Motor neuron (in vitro differentiated cells): ENCODE data around the gene SYT17. TPM values are rescaled to one million over a fixed set of nuclear protein-coding genes. Genes with fewer than 3 reads are reported as not detected.

ENCODE experiments used
- ATAC-seq, 8 experiments: fragments of 200-7000 bp; cut with Tn5 transposase; replicated peaks in 6 of 8; 2 replicates each; pipeline ENCODE4 v1.8.0; 2021; ENCODE audit warnings: mild to moderate bottlenecking in 8 of 8, moderate library complexity in 8 of 8
- H3K27ac ChIP-seq, 2 donors: fragments of 250-450 bp; sonication (Bioruptor Pico); 2 replicates each; pipeline ENCODE4 v1.9.0; 2021; ENCODE audit warnings: antibody characterized with exemption in 2 of 2, mild to moderate bottlenecking in 2 of 2, moderate library complexity in 1 of 2
- H3K4me1 ChIP-seq, 2 donors: fragments of 250-450 bp; sonication (Bioruptor Pico); replicated peaks in 1 of 2; 2 replicates each; pipeline ENCODE4 v1.6.1; 2021; ENCODE audit warnings: antibody characterized with exemption in 2 of 2, mild to moderate bottlenecking in 2 of 2, moderate library complexity in 1 of 2
- H3K4me3 ChIP-seq, 5 donors: fragments of 250-450 bp; sonication (Bioruptor Pico); 2 replicates each; pipeline ENCODE4 v1.9.0; 2021; ENCODE audit warnings: antibody characterized with exemption in 5 of 5, mild to moderate bottlenecking in 5 of 5, moderate library complexity in 4 of 5
- WGBS, 10 experiments: fragments of 450-650 bp; shearing (Covaris generic); methylation state at CpG; one replicate each; pipeline ENCODE4 v1.0.0; 2022; 5-methylcytosine and 5-hydroxymethylcytosine counted together
- in situ Hi-C, 9 experiments: fragments of 400-800 bp; cut with MboI; loops; one replicate each; pipeline ENCODE4 v1.15.0; 2021; ENCODE audit warnings: low sequenced_read_pairs in 9 of 9, low pct_unique_long_range_greater_than_20kb in 2 of 9; ENCODE audit not compliant: unreplicated experiment in 9 of 9
- total RNA-seq, 8 experiments: library from RNA; unstranded; fragments of 300-600 nt; gene quantifications; 2 replicates each; pipeline versions ENCODE4 v1.2.3 to v1.2.4, GENCODE V29; 2022

The SYT17 gene
- 10 to 100 TPM in 1 of 8 experiments, 1 to 10 TPM in 6, under 1 TPM in 1; 0.85 to 37.4 (median 3.6) TPM for total RNA-seq

DNA sequence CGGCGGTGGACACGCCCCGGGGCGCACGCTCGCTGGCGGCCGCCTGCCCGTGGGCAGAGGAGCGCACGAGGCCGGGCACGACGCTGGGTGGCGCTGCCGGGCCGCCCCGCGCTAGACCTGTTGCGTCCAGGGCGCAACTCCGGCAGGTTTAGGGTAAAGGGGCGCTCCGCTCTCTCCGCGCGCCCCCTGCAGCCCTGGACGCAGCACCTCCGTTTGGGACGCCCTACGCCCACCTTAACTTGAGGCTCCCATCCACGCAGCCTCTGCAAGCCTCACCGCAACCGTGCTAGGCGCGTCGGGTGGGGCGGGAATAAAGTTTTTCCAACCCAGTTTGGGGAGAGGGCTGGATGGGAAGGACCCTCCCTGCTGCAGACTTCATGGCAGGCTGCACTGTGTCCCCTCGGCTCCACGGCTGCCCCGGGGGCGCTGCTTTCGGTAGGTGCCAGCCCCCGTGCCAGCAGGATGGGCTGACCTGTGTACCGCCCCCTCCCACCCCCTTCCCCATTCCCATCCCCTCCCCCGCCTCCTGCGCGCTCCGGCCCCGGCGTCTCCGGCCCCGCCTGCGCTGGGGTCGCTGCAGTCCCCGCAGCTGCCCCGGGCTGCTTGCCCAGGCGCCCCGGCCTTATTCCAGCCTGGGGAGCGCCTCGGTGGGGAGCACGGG, at the start of gene SYT17:
Gene SYT17 (plus strand): TSS at position 531 of the 661 bp plus-strand sequence. CDS start 407 bp downstream, outside the sequence.
- in situ Hi-C loops, result loop anchor here in 1 of 9 experiments (25.0 kb wide), 1 partner anchor 344 kb away; the partner anchor contains the start of genes CCP110 and GDE1

GRCh38 chr16:19118938-19119431, 49.1 kb upstream of the SYT17 start:
- Histone ChIP-seq H3K4me1 (peaks cover 0 to 8% of the 10 kb centered on the region in 2 donors), H3K4me3 (no peak overlapping the region), H3K27ac (no peak overlapping the region)
- peak in 3 of 8 experiments; percentile 32 to 51 (median 35) for ATAC-seq
- in situ Hi-C loops, result no loop called here
- WGBS, 10 experiments, result 0 to 82% (median 68%) methylated on average over 3 to 6 of the region's 6 CpGs; no CpG with 5 or more reads in 1 of the 10 experiments

More for the DNA sequence above, at the start of gene SYT17:
- ATAC-seq, result peak; percentile 81 to 98 (median 85)
- H3K27ac ChIP-seq, result peak within 1 kb of the TSS in 1 of 2 donors; percentile 57
- H3K4me1 ChIP-seq, result peaks cover 0 to 5% of the 10 kb centered on the region in 2 donors
- peak within 1 kb of the TSS; percentile 58 to 79 (median 63) for H3K4me3 ChIP-seq
- 0 to 3% (median 0%) methylated on average over 1 to 16 of the region's 63 CpGs; no CpG with 5 or more reads in 4 of the 10 experiments for WGBS, 10 experiments

DNA sequence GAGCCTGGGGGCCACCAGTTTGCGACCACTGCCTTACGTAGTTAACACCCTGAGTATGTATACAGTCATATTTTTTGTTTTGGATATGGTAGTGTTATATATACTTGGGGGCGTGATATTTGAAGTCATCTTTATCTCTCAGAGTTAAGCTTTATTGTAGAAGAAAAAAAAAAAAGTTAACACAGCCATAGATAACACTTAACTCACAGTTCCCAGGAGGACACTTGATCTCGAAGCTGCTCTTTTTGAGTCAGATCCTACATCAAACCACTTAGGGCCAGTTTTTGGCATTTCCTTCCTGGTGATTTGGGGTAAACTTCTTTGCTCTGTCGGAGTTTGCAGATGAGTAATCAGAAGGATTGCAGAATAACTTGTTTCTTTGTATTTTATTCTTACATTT, 48.5 kb upstream of the SYT17 start:
- ATAC-seq, result no peak
- peaks cover 0 to 5% of the 10 kb centered on the region in 2 donors for H3K4me1 ChIP-seq
- no peak overlapping the region for H3K4me3 ChIP-seq
- in situ Hi-C loops, result no loop called here
- 6 to 100% (median 80%) methylated on average over 1 to 5 of the region's 5 CpGs; no CpG with 5 or more reads in 1 of the 10 experiments for WGBS, 10 experiments
- H3K27ac ChIP-seq, result no peak overlapping the region

- Histone ChIP-seq H3K27ac (no peak overlapping the region), H3K4me1 (no peaks in the 10 kb centered on the region), H3K4me3 (no peak overlapping the region)
- in situ Hi-C loops, result no loop called here
- WGBS, 10 experiments, result 80 to 100% (median 87%) methylated on average over 1 to 5 of the region's 6 CpGs; no CpG with 5 or more reads in 5 of the 10 experiments
- no peak for ATAC-seq
Observed at GRCh38 chr16:19123535-19124178, 44.4 kb upstream of the SYT17 start.

DNA sequence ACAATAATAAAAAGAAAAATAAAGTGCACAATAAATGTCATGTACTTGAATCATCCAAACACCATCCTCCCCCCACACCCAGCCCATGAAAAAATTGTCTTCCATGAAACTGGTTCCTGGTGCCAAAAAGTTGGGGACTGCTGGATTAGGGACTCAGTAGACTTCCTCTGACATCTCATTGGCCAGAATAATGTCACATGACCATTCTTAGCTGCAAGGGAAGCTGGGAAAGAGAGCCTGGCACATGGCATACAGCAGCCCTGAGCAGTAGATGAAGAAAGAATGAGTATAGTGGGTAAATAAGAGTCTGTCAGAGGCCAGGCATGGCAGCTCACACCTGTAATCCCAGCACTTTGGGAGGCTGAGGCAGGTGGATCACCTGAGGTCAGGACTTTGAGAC, 41.7 kb upstream of the SYT17 start:
- Histone ChIP-seq H3K4me3 (no peak overlapping the region), H3K4me1 (peaks cover 2 to 5% of the 10 kb centered on the region in 2 donors), H3K27ac (no peak overlapping the region)
- no peak for ATAC-seq
- in situ Hi-C loops, result no loop called here

- no peak overlapping the region for H3K27ac ChIP-seq
- no peak for ATAC-seq
- in situ Hi-C loops, result no loop called here
- 83 to 100% (median 91%) methylated on average over 1 to 3 of the region's 3 CpGs; no CpG with 5 or more reads in 2 of the 10 experiments for WGBS, 10 experiments
- H3K4me3 ChIP-seq, result no peak overlapping the region
- peaks cover 3 to 5% of the 10 kb centered on the region in 2 donors for H3K4me1 ChIP-seq
Observed at GRCh38 chr16:19127205-19127604, 40.8 kb upstream of the SYT17 start.

DNA sequence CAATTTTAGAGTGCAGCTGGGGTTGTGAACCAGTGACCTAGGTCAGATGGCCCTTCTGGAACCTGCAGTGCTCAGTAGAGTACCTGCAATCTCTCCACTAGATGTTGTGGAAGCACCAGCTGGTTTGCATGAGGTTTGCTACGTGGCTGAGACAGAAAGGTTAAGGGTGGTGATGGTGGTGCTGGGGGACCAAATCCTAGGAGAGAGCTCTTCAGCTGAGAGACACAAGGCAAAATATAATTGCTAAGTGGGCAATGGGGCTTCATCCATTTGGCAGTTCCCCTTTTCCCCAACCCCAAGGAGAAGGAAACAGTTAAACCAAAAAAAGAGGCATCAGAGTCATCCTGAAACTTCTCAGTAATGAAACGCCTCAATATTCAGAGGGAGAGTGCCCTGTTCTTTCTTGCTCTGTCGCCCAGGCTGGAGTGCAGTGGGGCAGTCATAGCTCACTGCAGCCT, 40.3 kb upstream of the SYT17 start:
- ATAC-seq, result no peak
- WGBS, 10 experiments, result 29 to 91% (median 80%) methylated on average over 1 to 3 of the region's 3 CpGs; no CpG with 5 or more reads in 4 of the 10 experiments
- in situ Hi-C loops, result no loop called here
- H3K27ac ChIP-seq, result no peak overlapping the region
- no peak overlapping the region for H3K4me3 ChIP-seq
- H3K4me1 ChIP-seq, result peaks cover 3 to 5% of the 10 kb centered on the region in 2 donors

- in situ Hi-C loops, result no loop called here
- Histone ChIP-seq H3K4me1 (peaks cover 3 to 5% of the 10 kb centered on the region in 2 donors), H3K27ac (no peak overlapping the region), H3K4me3 (no peak overlapping the region)
- 30 to 100% (median 63%) methylated on average over 1 to 7 of the region's 7 CpGs; no CpG with 5 or more reads in 1 of the 10 experiments for WGBS, 10 experiments
- no peak for ATAC-seq
Observed at GRCh38 chr16:19128454-19129200, 39.4 kb upstream of the SYT17 start.

DNA sequence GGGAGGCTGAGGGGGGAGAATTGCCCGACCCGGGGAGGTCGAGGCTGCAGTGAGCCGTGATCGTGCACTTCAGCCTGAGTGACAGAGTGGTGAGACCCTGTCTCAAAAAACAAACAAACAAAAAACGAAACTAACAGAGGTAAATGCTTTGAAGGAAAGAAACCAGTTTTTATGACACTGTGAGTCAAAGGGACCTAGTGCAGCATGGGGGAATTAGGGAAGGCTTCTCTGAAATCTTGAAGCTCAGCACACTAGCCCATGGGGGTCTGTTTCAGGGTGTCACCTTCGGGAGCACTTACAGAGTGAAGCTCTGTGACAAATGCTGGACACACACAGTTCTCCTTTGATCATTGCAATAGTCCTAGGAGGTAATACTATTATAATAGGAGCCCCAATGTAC, 37.7 kb upstream of the SYT17 start:
- in situ Hi-C loops, result no loop called here
- no peak overlapping the region for H3K27ac ChIP-seq
- 66 to 100% (median 95%) methylated on average over 1 to 5 of the region's 7 CpGs; no CpG with 5 or more reads in 6 of the 10 experiments for WGBS, 10 experiments

DNA sequence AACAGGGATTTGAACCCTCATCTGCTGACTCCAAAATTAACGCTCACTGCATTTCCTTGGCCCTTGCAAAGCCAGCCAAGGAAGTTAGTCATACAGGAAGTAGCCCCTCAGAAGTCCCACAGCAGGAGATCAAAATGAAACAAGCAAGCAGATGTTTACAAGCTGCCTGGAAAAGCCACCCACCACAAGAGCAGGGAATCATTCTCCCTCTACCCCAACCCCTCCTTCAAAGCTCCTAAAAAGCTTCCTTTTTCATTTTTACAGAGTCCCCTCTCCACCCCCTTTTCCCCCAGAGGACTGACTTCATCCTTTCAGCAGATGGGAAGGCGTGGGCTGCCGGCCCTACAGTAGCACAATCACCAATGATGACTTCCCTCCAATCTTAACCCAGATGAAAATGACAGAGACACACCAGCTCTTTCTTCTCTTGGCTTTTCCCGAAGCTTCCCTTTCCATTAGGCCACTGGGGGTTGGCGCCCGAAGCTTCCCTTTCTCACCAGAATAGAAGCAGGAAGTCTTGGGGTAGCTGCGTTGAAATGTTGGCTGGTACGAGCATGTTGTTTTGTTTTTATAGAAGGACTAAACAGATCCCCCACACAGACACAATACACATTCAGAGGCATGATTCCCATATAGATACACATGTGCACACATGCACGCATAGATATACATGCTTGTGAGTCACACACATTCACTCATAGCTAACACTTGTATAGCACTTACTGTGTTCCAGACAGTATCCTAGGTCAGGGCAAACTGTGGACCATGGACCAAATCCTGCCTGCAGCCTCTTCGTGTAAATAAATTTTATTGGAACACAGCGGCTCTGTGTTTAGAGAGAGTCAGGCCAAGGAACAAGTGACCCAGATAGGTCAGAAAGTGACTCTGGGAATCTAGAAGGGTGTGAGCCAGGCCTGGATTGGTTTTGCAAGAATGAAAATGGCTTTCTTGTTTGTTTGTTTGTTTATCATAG, 36.9 kb upstream of the SYT17 start:
- ATAC-seq, result peak in 7 of 8 experiments; percentile 15 to 76 (median 58)
- WGBS, 10 experiments, result 1 to 88% (median 47%) methylated on average over 1 to 9 of the region's 11 CpGs; no CpG with 5 or more reads in 2 of the 10 experiments
- Histone ChIP-seq H3K4me1 (peaks cover 3 to 5% of the 10 kb centered on the region in 2 donors), H3K27ac (no peak overlapping the region), H3K4me3 (no peak overlapping the region)
- in situ Hi-C loops, result no loop called here

More for the DNA sequence above, 37.7 kb upstream of the SYT17 start:
- no peak overlapping the region for H3K4me3 ChIP-seq
- no peak for ATAC-seq
- H3K4me1 ChIP-seq, result peaks cover 3 to 5% of the 10 kb centered on the region in 2 donors

GRCh38 chr16:19131825-19132218, 36.2 kb upstream of the SYT17 start:
- Histone ChIP-seq H3K27ac (no peak overlapping the region), H3K4me3 (no peak overlapping the region), H3K4me1 (peaks cover 3 to 5% of the 10 kb centered on the region in 2 donors)
- in situ Hi-C loops, result no loop called here
- peak in 2 of 8 experiments; percentile 32 to 70 for ATAC-seq

GRCh38 chr16:19132255-19132654, 35.8 kb upstream of the SYT17 start:
- 90 to 100% methylated on average over 1 of the region's 1 CpG; no CpG with 5 or more reads in 8 of the 10 experiments for WGBS, 10 experiments
- peaks cover 3 to 5% of the 10 kb centered on the region in 2 donors for H3K4me1 ChIP-seq
- no peak overlapping the region for H3K4me3 ChIP-seq
- in situ Hi-C loops, result no loop called here
- no peak for ATAC-seq
- H3K27ac ChIP-seq, result no peak overlapping the region
